Stimulated activated CD8-positive, alpha-beta memory T cell treated with anti-CD3 and anti-CD28 coated beads, Interleukin-4, amount 100 ng/mL, for 1 hour (primary cell): ENCODE data around the gene SMAP2.

Source experiments
- DNase-seq, 2 donors: peaks; one replicate each; pipeline ENCODE4 v3.0.0-alpha.2; 2020; ENCODE audit warnings: low read depth in 2 of 2, low spot score in 1 of 2

Gene SMAP2

DNA sequence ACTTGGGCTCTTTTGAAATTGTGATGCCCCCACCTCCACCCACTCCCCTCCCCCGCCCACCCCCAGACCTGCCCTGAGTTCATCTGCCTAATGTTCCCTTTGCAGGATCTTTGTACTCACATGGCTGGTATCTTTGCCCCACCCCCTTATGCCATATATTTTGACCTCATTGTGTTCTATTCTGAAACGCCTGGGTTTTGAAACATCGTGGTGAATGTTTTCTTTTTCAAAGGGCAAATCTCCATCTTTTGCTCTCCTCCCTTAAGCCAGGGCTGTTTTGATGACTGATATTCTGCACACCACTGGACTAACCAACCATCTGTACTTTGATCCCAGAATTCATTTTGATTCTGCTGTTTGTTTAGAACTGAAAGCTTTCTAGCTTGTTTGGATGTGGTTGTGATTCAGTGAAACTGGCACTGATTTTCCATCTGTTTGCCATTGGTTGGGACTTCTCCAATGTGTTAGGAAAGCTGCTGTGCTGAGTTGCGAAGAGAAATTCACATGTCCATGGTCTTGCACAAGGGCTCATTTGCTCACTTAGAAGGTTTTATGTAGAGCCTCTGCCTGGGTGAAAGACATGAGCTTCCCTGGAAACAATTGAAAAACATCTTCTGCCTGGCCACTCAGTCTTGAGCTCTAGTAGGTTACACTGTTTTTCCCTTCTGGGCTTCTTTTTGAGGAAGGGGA, 16.5 kb downstream of the SMAP2 start:
- no peak for DNase-seq

DNA sequence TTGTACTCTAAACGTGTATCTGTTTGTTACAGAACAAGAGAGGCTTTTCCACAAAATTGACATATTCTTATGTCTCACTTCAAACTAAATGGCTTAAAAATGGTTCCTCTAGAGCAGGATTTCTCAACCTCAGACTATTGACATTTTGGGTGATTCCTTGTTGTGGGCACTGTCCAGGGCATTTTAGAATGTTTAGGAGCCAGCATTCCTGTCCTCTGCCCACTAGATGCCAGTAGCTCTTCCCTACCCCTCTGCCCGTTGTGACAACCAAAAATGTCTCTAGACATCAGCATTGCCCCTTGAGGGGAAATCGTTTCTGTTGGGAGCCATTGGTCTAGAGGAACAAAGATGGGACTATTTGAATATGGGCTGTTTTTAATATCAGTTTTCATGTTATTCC, 17.3 kb downstream of the SMAP2 start:
- DNase-seq: no peak

DNA sequence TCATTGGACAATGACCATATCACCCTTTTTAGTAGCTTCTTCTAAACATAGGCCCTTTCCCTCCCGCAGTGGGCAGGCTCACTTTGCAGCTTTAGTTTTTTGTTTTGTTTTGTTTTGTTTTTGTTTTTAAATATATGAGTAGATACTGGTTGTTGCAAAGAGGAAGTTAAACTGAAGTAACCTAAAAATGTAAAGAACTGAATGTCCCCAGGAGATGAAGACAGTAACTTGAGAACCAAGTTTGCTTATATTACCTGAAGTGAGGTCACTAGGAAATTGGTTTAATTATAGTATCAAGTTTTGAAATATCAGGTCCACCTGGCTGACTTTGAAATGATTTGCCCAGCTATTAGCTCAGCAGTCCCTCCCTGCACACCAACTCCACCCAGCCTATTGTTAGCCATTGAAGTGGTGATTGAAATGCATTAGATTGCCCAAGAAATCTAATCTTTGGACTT, 18.2 kb downstream of the SMAP2 start:
- DNase-seq: no peak

DNA sequence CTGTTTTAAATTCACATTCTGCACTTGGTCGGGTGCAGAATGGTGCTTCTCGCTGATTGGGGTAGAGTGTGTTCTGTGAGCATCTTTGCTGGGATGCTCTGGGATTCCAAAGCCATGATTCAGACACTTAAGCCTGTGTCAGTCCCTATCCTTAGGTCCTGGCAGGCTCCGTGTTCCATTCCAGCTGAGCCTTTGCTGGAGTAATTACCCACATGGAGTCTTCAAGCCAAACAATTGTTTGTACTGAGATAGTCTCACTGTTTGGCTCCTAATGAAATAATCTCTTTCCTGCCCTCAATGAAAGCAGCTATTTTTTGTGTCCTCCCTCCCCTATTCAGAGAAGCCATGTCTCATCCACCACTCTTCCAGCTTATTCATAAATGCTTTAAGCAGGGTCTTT, 18.7 kb downstream of the SMAP2 start:
- DNase-seq: no peak

DNA sequence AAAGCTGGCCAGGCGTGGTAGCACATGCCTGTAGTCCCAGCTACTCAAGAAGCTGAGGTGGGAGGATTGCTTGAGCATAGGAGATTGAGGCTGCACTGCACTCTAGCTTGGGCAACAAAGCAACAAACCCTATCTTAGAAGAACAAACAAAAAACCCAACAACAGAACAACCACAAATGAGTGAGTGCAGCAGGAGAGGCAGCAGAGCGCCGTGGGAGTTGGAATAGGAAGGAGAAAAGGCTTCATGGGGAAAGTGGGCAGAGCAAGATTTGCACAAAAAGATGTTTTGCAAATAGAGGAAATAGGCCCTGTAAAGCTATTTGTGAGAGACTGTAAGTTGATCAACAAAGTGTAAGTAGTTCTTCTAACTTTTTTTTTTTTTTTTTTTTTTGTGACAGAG, 19.6 kb downstream of the SMAP2 start:
- DNase-seq: no peak

DNA sequence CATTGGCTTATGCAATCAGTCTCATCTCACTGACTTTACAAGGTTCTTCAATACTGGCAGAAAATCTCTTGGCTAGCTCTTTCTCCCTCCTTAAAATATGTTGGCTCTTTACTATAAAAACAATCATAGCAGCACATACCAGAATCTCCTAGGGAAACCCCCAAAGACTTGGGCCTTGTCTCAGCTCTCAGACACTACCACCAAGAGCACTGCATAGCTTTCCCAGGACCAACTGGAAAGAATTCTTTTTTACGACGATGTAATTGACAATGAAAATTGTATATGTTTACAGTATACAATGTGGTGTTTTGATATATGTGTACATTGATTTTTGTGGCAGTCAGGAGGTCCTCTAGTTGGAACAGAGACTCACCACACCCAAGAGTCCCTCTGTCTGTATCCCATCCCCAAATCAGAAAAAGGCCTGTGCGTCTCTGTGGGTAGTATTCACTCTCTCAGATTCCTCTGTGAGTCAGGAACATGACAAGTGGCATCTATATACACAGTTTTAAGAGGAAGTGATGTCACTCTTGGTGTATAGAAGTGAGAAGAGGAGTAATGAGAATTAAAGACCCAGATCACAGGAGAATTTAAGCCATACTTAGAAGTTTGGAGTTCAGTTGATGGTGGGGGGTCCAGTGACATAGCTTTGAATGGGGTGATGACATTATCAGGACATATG, 21.1 kb downstream of the SMAP2 start:
- no peak for DNase-seq

DNA sequence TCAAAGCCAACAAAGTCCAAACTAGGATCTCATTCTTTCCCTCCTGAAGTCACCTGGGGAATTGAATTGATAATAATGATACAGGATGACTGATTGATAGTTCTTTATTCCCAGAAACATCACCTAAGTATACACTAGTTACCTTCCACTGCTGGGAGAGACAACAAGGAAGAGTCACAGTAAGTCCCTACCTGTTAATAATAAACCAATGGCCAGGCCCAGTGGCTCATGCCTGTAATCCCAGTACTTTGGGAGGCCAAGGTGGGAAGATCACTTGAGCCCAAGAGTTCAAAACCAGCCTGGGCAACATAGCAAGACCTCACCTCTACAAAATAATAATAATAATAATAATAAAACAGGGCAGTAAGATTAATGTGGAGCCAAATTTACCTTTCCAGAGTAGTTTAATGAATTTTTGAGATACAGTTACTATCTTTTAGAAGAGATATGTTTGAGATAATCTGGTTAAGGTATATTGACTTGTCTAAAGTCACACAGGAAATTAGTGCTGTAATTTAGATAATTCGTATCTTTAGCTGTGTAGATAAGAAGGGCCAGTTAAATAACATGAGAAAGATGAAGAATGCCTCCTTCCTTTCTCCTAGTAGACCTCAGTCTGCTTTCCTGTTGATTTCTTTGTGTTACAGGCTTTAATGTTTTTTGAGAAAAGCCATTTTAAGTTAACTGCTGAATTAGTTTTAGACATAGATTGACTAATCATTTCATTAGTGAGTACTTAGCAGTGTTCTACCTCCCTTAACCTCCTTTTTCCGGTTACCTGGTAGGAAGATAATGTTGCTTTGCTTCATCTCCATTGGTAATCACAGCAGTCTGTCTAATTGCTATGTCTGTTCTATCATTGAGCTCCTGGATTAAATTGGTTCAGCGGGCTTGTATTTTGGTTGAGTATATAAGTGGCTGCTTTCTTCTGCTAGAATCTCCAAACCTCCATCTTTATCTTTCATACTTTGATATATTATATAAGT, 22.0 kb downstream of the SMAP2 start:
- no peak for DNase-seq

DNA sequence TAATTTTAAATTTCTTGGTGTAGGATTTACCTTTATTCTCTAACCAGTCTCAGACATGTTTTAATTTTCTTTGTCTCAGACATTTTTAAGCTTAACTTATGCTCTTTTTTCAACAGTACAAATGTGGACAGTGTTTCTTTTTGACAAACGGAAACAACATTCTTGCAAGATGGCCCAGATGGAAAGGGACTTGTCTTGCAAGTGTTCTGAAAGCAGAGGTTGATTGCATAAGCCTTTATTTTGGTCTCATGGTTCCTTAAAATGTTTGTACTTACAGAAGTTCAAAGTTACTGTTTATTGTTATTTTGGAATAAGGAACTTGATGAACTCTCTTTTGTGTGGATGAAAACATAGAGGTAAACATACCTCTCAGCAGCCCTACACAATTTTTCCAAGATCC, 22.9 kb downstream of the SMAP2 start:
- no peak for DNase-seq

DNA sequence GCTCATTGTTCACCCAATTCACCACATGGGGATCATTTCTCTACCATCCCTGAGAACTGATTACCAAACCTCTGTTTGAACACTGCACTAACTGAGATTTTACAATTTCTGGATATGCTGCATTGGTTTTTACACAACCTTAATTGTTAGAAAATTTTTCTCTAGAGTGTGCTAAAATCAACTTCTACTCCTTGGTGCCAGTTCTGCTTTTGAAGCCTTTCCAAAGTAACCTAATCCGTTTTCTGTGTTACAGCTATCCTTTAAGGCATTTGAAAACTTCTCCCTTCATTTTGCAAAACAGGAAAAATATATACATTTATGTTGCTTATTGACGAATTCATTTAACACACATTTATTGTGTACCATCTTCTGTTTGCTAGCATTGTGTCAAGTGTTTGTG, 23.7 kb downstream of the SMAP2 start:
- no peak for DNase-seq

DNA sequence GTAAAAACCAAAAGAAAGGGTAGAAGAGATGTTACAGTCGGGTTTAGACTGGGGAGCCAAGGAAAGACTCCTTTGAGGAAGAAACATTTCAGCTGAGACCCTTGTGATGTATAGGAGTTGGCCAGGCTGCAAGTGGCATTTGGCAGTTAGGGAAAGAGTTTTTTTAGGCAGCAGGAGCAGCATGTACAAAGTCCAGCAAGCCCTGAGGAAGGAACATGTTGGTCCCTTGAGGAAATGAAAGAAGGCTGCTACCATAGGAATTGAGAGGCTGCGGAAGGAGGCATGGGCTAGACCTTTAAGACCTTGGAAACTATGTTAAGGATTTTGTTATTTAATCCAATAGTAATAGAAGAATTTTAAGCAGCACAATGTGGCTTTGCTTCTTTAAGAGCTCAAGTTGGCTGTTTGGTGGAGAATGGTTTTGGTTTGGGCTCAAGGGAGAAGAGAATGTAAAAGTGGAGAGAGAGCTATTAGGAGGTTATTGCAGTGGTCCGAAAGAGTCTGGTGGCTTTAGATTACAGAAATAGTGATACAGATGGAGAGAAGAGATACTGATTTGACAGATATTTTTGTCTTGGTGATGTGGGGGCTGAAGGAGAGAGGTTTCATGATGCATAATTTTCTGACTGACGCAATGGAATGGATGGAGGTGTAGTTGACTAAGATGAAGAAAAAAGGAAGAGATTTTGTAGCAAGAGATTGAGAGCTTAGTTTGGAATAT, 26.6 kb downstream of the SMAP2 start:
- DNase-seq: no peak

DNA sequence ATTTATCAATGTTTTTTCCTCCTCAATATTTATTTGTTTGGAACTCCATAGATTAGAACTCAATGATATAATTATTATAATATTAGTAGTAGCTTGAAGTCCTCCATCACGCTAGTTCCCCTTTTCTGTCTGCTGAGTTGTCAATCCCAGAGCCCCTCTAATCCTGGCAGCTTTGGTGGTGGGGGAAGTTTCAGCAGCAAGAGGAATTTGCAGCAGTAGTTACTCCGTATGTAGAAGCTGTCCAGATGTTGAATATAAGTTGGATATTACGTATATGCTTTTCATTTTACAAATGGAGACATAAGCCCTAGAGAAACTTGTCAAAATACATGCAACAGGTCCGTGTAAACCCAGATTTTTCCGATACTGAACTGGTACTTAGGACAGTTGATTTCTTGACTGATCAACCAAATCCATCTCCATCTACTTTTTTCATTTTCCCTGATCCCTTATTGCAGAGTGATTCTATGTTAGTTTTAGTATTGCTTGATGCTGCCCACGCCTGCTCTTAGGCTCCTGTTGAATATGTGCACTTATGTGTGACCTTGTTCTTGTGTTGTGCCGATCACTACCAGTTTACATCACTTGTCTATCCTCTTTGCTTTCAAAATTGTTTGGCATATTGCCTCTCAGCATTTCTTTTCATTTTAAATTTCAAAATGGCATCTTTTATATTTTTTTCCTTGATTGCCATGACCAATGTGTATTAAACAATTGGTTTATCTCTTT, 28.1 kb downstream of the SMAP2 start:
- no peak for DNase-seq

DNA sequence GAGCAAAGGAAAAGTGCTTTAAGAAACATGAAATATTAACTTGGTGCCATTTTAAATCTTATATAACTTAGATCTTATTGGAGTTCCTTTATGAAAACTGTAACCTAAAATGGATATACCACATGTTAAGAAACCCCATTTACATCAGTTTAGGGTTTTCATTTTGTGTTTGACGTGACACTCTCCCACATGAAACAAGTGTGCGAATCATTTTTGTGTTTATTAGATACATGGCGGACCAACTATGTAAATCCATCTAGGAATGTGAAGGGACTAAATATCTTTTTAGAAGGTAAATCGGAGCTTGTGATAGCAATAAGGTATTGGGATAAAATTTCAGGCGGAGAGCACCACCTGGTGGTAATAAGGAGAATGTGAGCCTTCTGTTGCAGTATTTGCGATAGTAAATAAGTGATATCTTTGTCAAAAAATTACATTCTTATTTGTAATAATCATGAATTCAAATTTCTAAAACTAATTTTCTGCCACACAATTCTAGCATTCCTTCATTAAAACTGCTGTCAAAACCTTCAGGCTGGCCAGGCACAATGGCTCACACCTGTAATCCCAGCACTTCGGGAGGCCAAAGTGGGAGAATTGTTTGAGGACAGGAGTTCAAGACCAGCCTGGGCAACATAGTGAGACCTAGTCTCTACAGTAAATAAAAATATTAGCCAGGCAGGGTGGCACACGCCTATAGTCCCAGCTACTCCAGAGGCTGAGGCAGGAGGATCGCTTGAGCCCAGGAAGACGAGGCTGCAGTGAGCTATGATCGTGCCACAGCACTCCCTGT, 31.3 kb downstream of the SMAP2 start:
- no peak for DNase-seq

DNA sequence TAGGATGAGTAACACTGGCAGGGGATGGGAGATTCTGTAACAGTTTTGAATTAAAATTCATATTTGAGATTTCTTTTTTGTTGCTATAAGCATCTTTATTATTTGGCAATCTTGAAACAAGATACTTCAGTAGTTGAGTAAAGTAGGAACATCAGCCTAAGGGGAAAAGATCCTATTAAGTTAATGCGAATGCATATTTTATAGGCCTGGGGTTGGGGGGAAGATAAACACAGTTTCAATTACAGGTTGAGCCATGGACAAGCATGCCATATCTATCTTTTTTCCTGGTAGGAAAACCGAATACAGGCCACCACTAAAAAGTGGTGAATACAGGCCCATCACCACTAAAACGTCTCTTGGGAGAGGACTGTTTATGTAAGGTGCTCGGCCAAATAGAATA, 32.3 kb downstream of the SMAP2 start:
- DNase-seq: no peak

DNA sequence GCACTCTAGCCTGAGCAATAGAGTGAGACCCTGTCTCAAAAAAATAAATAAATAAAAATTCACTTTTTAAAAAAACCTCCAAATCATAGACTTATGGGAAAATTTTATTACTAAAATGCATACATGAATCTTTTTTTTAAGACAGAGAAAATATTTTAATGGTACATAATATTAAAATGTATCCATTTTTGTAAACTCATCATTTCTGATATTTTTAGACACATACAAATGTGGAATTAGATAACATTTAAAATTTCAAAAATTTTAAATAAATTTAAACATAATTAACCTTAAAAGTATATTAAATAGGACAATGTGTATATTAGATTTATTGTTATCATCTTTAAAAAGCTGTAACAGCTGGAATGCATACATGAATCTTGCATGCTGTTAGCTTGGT, 33.9 kb downstream of the SMAP2 start:
- no peak for DNase-seq

DNA sequence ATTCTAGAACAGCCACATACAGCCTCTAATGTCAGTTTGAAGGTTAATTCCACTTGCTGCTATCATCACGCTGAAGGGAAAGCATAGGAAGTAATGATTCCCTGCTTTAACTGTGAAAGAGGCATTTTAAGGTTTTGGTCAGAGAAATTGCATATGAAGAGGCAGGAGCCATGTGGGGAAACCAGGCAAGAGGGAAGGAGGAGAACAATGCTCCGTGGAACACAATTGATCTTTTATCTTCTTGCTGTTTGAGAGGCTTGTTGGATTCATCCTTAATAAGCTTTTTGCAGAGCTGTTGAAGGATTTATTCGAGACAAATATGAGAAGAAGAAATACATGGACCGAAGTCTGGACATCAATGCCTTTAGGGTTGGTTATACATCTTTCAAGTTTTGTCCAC, 35.9 kb downstream of the SMAP2 start:
- DNase-seq: no peak

DNA sequence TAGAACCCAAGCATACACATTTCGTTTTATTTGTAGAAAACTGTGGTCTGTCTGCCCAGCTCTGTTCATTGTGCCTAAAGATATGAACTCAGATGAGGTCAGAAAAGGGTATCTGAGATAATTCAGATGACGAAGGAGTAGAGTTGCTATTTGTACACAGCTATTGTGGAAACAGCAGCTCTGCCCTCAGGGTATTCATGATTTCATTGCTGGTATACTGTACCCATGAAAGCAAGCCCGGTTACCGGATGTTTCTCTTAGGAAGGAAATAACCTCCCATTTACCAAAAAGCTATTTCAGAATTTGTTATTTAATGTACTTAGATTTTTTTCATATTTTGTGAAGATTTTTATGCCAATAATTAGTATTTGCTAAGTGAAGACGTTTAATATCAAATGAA, 37.8 kb downstream of the SMAP2 start:
- DNase-seq: no peak

DNA sequence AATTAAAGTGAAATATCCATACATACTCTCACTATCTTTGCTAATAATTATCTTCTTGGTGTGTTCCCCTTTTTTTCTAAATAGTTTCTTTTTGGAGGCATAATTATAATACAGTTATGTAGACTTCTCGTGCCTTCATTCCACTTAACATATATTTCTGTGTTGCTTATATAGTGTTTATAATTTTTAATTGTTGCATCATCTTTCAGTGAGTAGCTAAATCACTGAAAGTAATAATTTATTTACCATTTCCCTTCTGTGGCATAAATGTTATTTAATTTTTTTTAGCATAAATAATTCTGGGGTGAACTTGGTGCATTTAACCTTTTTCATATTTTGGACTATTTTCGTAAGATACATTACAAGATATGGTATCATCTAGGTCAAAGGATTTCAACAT, 38.3 kb downstream of the SMAP2 start:
- DNase-seq: no peak

DNA sequence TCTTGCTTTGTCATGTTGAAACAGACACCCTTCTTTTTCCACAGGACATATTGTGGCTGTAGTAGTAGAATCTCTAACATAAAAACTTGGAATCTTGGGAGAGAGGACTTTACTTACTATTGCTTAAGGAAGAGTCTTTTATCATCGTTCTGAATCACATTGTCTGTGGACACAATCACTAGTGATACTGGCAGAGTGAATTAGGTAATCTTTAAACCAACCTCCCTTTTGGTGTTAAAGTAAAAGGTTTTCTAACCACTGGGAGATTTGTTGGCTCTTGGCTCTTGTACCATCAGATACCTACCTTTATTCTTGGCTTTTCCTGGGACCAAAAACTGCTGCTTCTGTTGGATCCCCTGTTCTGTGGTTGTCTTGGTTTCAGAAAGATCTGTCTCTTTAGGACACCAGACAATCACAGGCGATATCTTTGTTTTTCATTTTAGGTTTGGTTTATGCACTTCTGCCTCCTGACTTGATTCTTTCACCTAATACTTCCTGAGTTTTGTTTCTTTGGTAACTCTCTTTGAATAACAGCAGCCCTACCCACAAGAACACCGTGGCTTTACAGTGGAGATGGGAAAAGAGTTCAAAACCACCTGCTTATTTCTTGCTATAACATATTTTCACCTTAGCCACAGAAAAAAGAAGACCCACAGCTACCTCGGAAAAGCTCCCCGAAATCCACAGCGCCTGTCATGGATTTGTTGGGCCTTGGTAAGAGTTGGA, 40.2 kb downstream of the SMAP2 start:
- no peak for DNase-seq

DNA sequence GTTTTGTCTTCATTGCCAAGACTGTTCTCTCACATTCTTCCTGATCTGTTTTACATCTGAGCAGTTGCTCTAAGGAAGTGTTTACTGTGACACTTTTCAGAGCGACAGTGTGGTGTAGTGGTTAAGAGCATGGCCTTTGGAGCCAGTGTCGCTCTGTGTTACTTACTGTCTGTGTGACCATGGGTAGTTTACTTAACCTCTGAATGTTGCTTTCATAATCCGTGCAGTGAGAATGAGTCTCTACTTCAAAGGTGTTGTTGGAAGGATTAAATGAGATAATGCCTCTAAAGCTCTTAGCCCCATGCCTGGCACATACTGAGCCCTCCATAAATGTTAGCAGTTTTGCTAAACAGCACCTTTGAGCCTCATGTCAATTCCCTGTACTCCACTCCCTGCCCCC, 40.8 kb downstream of the SMAP2 start:
- DNase-seq: no peak
